Measurements from ENCODE around the gene NDUFA11. TPM values are rescaled to one million over a fixed set of nuclear protein-coding genes. Genes with fewer than 3 reads are reported as not detected.

NDUFA11 gene
- total RNA-seq, 1 donor, result 265 TPM

DNA sequence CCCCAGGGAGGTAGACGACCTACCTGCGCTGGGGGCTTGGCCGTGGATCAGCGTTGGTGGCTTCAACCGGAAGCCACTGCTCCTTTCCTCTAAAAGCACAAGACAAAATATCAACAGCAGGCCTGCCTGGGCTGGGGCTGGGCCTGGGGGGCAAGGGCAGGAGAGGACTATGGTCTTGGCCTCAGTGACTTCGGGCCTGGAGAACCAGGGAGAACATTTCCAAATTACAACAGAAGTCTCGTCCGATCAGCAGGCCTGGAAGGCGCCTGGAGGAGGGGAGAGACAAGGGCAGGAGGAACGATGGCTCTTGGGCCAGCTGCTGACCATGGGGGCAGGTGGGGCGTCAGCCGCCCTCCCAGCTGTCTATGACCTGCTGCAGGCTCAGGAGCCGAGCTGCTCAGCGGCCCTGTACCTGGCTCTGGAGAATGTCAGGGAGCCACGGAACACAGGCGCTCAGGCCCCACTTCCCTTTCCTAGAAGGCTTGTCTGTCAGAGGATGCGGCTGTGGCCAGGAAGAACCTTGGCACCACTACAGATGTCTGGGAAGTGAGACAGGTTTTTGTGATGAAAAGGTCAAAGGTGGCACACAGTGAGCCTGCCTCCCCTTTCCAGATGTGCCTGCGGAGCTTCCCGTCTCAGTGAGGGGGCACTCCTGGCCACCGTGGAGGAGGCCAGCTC lies 29.9 kb upstream of the NDUFA11 start:
- Histone ChIP-seq H4K20me1 (ENCODE audit: insufficient read depth, low read length) (peaks cover 28% of the 10 kb centered on the region), H3K4me2 (ENCODE audit: insufficient read depth, low read length) (no peak overlapping the region), H3K4me1 (ENCODE audit: insufficient read depth, low read length) (peaks cover 17% of the 10 kb centered on the region), H3K9me3 (ENCODE audit: low read depth, low read length) (no peaks in the 10 kb centered on the region), H3K4me3 (ENCODE audit: insufficient read depth, low read length) (no peak overlapping the region), H2AFZ (ENCODE audit: low read length) (no peak overlapping the region), H3K79me2 (ENCODE audit: insufficient read depth, low read length) (peaks cover 33% of the 10 kb centered on the region), H3K27me3 (ENCODE audit: insufficient read depth, low read length) (no peaks in the 10 kb centered on the region), H3K27ac (ENCODE audit: low read depth, low read length) (peak overlapping the region; percentile 78), H3K36me3 (ENCODE audit: insufficient read depth, low read length) (peaks cover 72% of the 10 kb centered on the region)
- DNase-seq (ENCODE audit: insufficient read length, low spot score, missing footprints), result no peak
- TF ChIP-seq, protein P1, sequence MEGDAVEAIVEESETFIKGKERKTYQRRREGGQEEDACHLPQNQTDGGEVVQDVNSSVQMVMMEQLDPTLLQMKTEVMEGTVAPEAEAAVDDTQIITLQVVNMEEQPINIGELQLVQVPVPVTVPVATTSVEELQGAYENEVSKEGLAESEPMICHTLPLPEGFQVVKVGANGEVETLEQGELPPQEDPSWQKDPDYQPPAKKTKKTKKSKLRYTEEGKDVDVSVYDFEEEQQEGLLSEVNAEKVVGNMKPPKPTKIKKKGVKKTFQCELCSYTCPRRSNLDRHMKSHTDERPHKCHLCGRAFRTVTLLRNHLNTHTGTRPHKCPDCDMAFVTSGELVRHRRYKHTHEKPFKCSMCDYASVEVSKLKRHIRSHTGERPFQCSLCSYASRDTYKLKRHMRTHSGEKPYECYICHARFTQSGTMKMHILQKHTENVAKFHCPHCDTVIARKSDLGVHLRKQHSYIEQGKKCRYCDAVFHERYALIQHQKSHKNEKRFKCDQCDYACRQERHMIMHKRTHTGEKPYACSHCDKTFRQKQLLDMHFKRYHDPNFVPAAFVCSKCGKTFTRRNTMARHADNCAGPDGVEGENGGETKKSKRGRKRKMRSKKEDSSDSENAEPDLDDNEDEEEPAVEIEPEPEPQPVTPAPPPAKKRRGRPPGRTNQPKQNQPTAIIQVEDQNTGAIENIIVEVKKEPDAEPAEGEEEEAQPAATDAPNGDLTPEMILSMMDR (IDR thresholded peaks at IDR 0.05; ENCODE audit: extremely low read depth, low read depth, low read length), result no peak

DNA sequence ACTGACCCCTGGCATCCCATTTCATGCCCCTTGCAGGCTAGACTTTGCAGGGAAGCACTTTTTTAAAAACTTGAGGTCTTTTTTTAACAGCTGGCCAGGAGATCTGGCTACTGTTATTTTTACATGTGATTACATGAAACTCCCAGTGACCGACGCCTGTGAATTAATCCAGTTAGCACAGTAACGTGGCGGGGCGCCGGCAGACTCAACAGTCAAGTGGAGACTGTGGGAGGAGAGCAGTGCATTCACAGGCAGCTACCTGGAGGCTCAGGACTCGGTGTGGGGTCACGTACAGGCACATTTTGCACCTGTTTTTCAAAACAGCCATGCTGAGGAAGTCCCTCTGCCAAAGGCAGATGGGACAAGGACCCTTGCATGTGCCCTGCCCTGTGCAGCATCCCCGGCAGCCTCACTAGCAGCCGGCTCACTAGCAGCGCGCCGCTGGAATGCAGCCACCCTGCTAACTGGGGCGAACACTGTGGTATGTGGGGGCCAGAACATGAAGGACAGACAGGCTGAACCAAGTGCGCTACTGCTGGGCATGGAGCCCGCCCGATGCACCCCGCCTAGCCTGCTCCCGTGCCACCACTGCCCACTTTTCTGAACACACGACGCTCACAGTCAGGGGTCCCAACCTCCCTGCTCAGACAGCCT lies 29.1 kb upstream of the NDUFA11 start:
- no peaks in the 10 kb centered on the region for H3K9me3 ChIP-seq (ENCODE audit: low read depth, low read length)
- TF ChIP-seq, protein P1 (IDR thresholded peaks at IDR 0.05; ENCODE audit: extremely low read depth, low read depth, low read length), result no peak
- H2AFZ ChIP-seq (ENCODE audit: low read length), result no peak overlapping the region
- H3K27me3 ChIP-seq (ENCODE audit: insufficient read depth, low read length), result no peaks in the 10 kb centered on the region
- DNase-seq (ENCODE audit: insufficient read length, low spot score, missing footprints), result no peak
- H3K27ac ChIP-seq (ENCODE audit: low read depth, low read length), result no peak overlapping the region
- no peak overlapping the region for H3K4me2 ChIP-seq (ENCODE audit: insufficient read depth, low read length)
- H3K4me1 ChIP-seq (ENCODE audit: insufficient read depth, low read length), result peaks cover 17% of the 10 kb centered on the region
- peaks cover 26% of the 10 kb centered on the region for H4K20me1 ChIP-seq (ENCODE audit: insufficient read depth, low read length)
- no peak overlapping the region for H3K4me3 ChIP-seq (ENCODE audit: insufficient read depth, low read length)
- peaks cover 30% of the 10 kb centered on the region for H3K79me2 ChIP-seq (ENCODE audit: insufficient read depth, low read length)
- H3K36me3 ChIP-seq (ENCODE audit: insufficient read depth, low read length), result peaks cover 76% of the 10 kb centered on the region

DNA sequence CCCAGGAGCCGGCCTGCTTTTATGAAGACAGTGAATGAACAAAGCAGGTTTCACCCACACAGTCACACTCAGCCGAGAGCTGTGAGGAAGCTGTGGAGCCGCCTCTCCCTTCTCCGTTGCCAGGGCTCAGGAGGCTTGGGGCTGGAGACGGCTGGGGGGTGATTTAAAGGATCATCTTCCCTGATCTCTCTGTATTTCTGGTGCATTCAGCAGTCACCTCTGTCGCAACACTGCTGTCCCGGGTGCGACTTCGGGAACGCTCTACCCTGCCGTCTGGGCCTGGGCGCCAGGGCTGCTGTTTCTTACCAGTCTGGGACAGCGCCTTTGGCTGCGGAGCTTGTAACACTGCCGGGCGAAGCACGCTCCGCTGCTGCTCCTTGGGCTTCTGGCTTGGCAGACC lies 28.6 kb upstream of the NDUFA11 start:
- TF ChIP-seq, protein P1 (IDR thresholded peaks at IDR 0.05; ENCODE audit: extremely low read depth, low read depth, low read length), result no peak
- peaks cover 28% of the 10 kb centered on the region for H3K79me2 ChIP-seq (ENCODE audit: insufficient read depth, low read length)
- DNase-seq (ENCODE audit: insufficient read length, low spot score, missing footprints), result no peak
- H3K4me1 ChIP-seq (ENCODE audit: insufficient read depth, low read length), result peaks cover 18% of the 10 kb centered on the region
- no peak overlapping the region for H3K4me2 ChIP-seq (ENCODE audit: insufficient read depth, low read length)
- H4K20me1 ChIP-seq (ENCODE audit: insufficient read depth, low read length), result peaks cover 26% of the 10 kb centered on the region
- H3K4me3 ChIP-seq (ENCODE audit: insufficient read depth, low read length), result no peak overlapping the region
- H3K36me3 ChIP-seq (ENCODE audit: insufficient read depth, low read length), result peaks cover 78% of the 10 kb centered on the region
- no peak overlapping the region for H3K27ac ChIP-seq (ENCODE audit: low read depth, low read length)
- no peak overlapping the region for H2AFZ ChIP-seq (ENCODE audit: low read length)
- H3K27me3 ChIP-seq (ENCODE audit: insufficient read depth, low read length), result no peaks in the 10 kb centered on the region
- H3K9me3 ChIP-seq (ENCODE audit: low read depth, low read length), result no peaks in the 10 kb centered on the region

DNA sequence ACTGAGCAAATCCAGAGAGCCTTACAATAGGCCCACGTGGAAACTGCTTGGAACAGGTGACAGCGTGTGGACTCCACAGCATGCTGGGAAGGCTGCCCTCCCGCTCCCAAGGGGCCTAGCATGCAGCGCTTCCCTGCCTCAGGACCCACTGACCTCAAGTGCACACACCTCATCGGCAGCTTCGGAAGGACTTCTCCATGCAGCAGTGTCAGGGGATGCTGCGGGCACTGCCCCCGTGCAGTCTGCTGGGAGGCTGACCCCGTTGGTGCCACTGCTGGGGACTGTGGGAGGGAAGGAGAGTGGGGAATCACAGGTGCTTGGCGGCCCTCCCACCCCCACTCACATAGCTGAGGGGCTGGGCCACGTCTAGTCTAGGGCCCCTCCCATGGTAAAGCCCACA lies 27.7 kb upstream of the NDUFA11 start:
- H4K20me1 ChIP-seq (ENCODE audit: insufficient read depth, low read length), result peaks cover 25% of the 10 kb centered on the region
- TF ChIP-seq, protein P1 (IDR thresholded peaks at IDR 0.05; ENCODE audit: extremely low read depth, low read depth, low read length), result no peak
- no peak overlapping the region for H3K4me2 ChIP-seq (ENCODE audit: insufficient read depth, low read length)
- H3K9me3 ChIP-seq (ENCODE audit: low read depth, low read length), result no peaks in the 10 kb centered on the region
- H3K27ac ChIP-seq (ENCODE audit: low read depth, low read length), result no peak overlapping the region
- H3K27me3 ChIP-seq (ENCODE audit: insufficient read depth, low read length), result no peaks in the 10 kb centered on the region
- H3K4me3 ChIP-seq (ENCODE audit: insufficient read depth, low read length), result no peak overlapping the region
- DNase-seq (ENCODE audit: insufficient read length, low spot score, missing footprints), result no peak
- H2AFZ ChIP-seq (ENCODE audit: low read length), result no peak overlapping the region
- H3K4me1 ChIP-seq (ENCODE audit: insufficient read depth, low read length), result peaks cover 24% of the 10 kb centered on the region
- peaks cover 83% of the 10 kb centered on the region for H3K36me3 ChIP-seq (ENCODE audit: insufficient read depth, low read length)
- peaks cover 23% of the 10 kb centered on the region for H3K79me2 ChIP-seq (ENCODE audit: insufficient read depth, low read length)
